ENCODE data around the gene GSTM4.

The GSTM4 gene

DNA sequence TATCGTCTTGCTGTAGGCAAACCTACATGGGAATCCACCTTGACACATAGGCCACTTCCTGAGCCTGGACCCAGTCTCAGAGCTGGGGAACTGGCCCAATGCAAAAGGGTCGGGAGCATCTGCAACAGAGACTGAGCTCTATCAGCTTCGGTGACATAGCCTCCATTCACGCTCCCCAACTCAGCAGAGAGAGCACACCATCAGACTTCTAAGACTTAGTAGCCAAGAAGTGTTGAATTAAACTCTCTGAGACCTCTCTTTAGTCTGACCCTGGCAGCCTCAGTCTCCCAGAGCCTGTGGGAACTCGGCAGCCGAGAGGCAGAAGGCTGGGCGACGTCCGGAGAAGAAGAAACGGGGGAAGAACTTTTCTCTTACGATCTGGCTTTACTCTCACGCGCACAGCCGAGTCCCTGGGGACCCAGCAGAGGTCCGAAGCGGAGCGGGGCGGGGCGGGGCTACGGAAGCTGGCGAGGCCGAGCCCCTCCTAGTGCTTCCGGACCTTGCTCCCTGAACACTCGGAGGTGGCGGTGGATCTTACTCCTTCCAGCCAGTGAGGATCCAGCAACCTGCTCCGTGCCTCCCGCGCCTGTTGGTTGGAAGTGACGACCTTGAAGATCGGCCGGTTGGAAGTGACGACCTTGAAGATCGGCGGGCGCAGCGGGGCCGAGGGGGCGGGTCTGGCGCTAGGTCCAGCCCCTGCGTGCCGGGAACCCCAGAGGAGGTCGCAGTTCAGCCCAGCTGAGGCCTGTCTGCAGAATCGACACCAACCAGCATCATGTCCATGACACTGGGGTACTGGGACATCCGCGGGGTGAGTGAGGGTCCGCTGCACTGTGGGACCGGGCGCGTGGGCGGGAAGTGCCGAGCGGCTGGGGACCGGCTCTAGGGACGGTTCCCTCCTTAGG is at the start of gene GSTM4:
TSS of gene GSTM4 (plus strand) at position 485 of the 905 bp plus-strand sequence. CDS start at position 776, 291 bp downstream.
- DNase-seq (ENCODE audit: low read depth), result peak; percentile 54

DNA sequence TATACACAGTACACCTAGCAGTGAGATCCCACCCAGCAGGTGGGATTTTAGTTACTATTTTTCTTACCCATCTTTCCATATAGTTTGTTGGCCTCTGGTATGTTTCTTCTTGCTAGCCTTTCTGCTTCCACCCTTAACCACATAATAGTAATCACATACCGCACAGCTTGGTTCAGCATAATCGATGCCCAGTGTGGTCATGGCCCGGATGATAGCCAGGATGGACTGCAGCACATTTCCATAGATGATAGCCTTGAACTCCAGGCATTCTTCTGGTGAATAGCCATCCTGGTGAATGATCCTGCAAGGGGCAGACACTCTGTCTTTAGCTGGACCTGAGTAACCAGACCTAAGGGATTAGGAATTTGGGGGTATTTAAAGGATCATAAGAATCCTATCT is 46.0 kb upstream of the GSTM4 start:
- no peak for DNase-seq (ENCODE audit: low read depth)

DNA sequence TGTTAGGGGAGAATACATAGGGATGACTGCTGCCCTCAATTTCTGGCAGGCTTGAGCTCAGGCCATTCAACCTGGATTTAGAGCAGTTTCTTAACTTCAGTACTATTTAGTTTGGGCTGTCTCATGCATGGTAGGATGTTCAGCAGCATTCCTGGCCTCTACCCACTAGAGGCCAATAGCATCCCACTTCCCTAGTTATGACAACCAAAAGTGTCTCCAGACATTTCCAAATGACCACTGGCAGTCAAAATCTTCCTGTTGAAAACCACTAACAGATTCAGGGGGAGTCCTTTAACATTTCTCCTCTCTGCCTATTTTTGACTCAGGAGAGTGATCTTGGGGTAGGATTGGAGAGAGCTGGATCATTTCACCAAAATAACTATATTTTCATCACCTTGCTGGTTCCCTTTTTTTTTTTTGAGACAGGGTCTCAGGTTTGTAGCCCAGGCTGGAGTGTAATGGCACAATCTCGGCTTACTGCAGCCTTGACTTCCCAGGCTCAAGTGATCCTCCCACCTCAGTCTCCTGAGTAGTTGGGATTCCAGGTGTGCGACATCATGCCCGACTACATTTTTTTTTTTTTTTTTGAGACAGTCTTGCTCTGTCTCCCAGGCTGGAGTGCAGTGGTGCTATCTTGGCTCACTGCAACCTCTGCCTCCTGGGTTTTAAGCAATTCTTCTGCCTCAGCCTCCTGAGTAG is 45.1 kb upstream of the GSTM4 start:
- no peak for DNase-seq (ENCODE audit: low read depth)

DNA sequence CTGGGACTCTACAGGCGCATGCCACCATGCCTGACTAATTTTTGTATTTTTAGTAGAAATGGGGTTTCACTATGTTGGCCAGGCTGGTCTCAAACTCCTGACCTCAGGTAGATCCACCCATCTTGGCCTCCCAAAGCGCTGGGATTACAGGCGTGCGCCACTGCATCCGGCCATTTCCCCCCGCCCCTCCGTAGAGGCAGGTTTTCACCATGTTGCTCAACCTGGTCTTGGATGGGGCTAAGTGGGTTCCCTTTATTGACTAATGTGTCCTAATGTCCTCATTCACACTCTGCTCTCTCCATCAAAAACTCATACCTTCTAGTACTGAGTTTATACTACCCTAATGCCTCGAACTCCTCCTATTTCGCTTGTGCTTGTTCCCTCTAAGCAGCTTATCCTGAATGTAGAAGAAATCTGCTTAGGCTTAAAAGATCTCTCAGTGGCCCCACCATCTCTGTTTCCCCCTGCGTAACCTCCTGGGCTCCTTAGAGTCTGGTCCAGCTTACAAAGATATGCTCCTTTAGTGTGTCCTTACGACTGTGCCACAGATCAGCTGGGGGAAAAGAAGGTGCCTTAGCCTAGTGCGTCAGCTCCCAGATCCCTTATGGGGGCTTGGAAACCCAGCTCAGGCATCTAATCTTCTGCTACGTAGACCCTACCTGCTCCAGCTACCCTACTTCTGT is 44.5 kb upstream of the GSTM4 start:
- no peak for DNase-seq (ENCODE audit: low read depth)

DNA sequence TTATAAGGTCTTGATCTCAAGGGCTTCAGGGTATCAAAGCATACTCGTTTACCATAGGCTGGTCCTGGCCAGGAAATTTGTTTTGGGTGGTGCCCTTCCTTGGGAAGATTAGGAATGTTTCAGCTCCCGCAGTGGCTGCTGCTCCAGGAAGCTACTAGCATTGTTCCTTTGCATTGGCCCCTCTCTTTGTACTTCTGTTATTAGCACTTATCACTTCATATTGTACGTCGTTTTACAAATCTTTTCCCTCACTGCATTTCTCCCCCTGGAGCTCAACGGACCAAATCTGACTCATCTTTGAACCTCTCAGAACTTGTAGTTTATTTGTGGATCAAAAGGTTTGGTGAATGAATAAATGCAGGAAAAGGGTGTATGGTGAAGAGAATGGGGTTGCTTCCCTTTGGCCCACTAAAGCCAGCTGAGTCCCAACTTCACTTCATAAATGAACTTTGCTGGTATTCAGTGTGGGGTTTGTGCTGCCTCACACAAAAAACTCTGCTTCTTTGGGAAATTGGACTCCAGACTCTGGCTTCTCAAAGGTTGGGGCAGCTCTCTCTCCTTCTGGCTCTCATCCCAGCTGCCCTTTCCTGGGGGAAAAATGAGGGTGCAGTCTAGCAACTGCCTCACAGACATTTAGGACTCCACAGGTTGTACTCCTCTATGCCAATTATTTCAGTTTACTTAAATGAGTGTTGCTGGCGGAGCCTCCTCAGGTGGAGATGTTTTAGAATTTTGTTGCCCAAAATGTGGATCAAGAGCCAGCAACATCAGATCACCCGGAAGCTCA is 42.3 kb upstream of the GSTM4 start:
- DNase-seq (ENCODE audit: low read depth), result no peak

DNA sequence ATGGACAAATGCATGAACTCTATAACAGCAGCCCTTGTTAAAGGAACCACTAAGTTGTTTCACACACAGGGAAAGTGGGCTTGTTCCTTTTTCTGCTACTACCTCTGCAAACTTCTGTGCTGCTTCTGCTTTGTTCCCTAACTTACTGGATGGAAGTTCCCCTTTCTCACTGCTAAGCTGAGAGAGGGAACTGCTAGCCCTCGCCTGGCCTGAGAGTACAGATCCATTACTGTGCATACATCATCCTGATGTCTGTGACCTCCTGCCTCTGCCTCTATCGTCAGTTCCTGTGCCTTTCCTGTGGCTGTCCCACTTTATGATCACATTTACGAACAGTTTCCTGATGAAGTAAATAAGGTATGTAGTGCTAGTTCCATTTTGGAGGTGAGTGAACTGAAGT is 40.0 kb upstream of the GSTM4 start:
- no peak for DNase-seq (ENCODE audit: low read depth)

DNA sequence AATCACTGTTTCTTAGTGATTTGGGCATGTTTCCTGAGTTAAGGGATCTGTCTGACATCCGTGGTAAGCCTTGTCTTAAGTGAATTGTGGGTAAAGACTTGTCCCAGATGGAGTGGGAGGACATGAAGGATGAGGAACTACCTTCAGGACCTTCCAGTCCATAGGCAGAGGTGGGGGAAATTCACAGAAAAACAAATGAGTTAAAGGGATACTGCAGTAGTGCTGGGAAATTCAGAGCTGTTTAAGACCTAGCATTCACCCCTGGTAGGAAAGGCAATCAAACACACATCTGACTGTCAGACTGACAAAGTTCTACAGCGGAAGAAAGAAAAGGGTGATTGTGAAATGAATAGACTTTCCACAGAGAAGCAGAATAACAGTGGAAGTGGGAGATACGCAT is 39.5 kb upstream of the GSTM4 start:
- no peak for DNase-seq (ENCODE audit: low read depth)

DNA sequence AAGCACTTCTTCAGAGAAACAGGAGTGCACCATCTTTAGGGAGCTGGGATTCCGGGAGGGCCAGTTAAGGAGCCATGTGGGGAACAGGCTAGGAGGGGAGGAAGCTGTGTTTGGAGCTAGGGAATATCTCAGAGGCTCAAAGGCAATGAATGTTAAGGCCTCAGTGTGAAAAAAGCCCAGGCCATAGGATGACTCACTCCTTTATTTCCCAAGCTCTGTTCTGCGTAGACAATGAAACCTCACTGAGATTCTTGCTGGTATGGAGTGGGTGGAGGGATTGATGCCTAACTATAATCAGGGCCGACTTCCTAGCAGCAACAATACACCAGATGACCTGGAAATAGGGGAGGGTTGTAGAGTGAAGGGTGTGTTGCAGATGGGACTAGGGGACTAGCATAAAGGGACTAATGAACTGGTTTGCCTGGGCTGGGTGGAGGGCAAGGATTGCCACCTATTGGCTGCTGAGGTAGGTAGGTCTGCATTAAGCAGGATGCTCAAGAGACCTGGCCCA is 38.6 kb upstream of the GSTM4 start:
- DNase-seq (ENCODE audit: low read depth), result no peak

DNA sequence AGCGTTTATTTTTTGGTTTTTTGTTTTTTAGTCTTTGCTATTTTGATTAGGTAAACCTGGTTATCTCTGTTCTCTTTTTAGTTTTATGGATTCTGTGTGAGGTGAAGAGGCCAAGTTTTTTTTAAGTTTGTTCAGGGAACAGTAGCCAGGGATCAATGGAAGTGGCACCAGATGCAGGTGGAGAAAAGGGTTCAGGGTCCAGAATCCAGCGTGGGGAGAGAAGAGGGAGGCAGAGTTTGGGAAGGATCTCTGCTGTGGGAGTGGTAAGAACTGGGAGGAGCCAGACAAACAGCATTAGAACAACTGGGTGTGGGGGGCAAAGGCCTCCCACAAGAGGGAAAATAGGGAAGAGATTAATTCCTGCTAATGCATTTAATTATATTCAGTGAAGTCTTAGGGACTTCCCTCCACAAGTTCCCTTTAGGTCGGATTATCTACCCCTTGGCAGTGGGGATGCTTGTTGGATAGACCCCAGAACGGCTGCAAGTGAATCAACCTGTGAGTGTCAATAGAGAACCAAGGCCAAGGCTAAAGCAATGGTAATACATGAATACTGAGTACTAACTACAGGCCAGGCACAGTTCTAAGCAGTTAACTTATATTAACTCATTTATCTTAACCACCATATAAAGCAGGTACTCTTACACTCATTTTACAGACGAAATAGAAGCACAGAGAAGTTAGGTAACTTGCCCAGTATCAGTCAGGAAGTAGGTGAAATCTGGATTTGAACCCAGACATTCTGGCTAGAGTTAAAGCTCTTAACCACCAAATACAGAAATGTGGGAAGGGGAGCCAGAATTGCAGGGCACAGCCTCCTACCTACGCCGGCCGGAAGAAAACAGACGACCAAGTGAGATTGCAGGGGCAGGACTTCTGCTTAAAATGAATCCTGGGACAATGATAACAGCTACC is 37.0 kb upstream of the GSTM4 start:
- no peak for DNase-seq (ENCODE audit: low read depth)

DNA sequence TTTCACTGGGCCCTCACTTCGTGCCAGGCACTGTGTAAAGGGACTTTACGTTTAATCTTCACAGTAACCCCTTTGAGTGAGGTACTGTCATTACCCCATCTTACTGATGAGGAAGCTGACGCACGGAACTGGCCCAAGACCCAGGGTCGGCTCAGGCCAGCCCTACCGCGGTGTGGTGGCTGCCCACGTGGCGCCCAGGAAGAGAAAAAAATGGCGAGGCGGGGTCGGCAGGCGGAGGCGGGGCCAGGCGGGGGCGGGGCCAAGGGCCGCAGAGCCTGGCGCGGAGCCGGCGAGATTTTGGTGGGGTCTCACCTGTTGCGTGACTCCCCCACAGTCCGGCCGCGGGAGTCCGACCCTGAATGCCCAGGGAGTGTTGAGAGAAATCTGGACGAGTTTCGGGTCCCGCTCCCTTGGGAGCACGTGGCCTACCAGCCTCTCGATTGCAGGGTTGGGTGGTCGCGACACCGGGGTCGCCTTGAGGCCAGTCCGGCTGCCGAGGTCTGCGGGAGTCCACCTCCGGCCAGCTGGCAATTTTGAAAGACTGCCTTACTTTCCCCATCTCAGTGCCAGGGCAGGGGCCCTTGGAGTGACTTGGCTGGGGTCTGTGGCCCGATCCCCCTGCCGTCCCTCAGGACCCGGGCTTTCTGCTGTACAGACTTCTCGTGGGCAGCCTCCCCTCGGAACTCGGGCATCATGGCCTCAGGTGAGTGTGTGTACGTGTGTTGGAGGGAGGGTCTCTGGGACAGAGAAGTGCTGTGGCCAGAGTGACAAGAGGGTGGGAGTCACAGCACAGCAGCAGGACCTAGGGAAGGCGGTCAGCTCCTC is 36.1 kb upstream of the GSTM4 start, which contains the start of the genes AMPD2 and GNAT2:
TSS of gene AMPD2 (plus strand) at position 262 of the 825 bp plus-strand sequence. CDS start 1,339 bp downstream, outside the sequence.
TSS of gene GNAT2 (minus strand) at position 41 of the 825 bp plus-strand sequence. CDS start 6,746 bp downstream, outside the sequence.
- DNase-seq (ENCODE audit: low read depth), result peak; percentile 67

DNA sequence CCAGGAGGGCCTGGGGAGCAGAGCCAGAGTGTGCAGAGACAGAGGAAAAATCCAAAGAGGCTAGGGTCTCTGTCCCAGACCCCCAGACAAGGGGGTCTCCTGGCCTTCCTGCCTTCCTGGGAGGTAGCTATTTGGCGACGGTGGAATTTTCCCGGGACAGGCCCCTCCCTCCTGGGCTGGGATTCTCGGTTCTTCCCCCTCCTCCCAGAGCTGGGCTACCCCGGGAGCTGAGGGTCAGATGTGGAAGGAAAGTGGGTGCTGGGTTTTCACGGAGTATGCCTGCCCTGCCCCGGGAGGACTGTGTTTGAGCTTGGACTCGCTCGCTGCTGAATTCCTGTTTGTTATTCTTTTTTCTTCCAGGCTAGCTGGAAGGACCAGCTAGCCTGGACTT is 35.5 kb upstream of the GSTM4 start:
- no peak for DNase-seq (ENCODE audit: low read depth)

DNA sequence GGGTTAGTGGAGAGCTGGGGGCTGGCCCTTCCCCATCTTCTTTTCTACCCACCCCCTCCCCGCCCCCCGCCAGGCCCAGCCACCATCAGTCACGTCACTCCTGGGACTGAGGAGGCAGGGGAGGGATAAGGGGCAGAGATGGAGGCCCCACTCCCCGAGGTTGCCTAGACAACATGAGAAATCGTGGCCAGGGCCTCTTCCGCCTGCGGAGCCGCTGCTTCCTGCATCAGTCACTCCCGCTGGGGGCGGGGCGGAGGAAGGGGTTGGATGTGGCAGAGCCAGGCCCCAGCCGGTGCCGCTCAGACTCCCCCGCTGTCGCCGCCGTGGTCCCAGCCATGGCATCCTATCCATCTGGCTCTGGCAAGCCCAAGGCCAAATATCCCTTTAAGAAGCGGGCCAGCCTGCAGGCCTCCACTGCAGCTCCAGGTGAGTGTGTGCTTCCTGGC is 35.0 kb upstream of the GSTM4 start:
- DNase-seq (ENCODE audit: low read depth), result peak; percentile 95

DNA sequence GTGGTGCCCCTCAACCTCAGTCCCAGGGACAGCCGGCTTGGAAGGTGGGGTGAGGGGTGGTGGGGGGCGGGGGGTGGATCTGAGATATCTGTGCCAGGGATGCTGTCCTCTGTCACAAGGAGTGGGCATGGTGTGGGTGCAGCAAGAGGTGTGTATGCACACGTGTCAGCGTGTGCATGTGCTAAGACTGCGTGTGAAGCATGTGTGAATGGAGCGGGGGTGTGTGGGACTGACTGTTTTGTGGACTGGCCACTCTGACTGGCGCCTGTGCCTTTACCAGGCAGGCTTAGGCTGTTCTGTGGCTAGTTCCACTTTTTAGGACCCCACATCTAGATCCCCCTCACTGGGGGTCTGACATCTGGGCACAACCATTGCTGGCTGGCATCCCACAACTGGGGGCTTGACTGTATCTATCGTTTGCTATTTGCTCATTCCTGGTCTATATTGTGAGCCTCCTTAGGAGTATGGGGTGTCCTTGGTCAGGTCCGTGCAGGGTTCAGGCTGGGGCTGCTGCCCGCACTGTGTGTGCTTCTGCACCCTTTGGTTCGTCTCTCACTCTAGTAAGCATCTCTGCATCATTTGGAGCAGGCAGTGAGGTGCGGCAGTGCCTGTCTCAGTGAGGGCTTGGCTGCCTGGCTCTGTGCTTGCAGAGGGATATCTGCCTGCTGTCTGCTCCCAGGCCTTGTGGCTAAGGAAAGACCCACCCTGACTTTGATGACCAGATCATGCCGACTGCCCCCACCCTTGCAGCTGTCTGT is 34.3 kb upstream of the GSTM4 start:
- DNase-seq (ENCODE audit: low read depth), result no peak

DNA sequence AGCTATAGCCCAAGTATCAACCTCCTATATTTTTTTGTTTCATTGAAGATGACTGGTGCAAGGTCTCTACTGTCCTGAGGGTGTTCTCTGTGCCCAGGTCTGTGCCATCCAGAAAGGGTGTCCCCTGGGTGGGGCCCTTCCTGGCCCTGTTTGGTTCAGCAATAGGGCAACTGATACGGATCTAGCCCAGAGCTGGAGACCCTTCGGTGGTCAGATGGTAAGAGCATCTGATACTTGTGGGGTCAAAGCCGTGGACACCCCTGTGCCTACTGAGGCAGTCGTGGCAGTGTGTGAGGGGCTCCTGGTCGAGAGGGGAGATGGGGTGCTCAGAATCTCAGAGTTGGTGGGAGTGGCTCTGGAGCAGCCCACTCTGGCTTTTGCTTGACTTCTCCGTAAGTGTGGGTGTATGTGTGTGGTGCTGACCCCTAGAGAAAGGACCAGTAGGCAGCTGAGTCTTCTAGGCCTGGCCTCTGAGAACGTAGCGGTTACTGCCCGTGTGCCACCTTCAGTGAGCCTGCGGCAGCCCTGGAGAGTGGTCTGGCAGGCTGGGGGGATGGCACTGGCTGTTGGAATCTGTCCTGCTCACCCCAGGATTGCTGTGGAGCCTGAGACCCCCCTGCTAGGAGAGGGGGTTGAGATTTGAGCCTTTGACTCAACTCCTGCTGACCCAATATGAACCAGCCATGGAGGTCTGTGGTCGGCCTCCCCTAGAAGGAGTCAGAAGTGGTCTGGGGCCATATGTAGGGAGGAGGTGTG is 33.6 kb upstream of the GSTM4 start:
- DNase-seq (ENCODE audit: low read depth), result no peak

DNA sequence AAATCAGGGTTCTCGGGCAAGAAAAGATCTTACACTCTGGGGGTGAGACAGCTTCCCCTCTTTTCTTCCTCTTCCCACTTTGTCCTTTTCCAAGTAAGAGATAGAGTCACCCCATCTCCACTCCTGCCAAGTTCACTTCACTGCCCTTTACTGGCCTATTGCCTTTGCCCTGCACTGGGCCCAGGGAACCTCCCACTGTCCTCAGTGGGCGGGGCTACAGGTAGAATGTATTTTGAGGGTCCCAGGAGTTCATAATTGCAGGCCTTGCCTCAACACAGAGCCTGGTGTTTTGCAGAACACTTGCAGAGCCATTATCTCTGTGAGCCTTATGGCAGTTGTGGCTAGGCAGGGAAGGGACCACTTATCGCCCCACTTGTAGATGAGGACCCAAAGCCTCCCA is 33.0 kb upstream of the GSTM4 start:
- DNase-seq (ENCODE audit: low read depth), result no peak

DNA sequence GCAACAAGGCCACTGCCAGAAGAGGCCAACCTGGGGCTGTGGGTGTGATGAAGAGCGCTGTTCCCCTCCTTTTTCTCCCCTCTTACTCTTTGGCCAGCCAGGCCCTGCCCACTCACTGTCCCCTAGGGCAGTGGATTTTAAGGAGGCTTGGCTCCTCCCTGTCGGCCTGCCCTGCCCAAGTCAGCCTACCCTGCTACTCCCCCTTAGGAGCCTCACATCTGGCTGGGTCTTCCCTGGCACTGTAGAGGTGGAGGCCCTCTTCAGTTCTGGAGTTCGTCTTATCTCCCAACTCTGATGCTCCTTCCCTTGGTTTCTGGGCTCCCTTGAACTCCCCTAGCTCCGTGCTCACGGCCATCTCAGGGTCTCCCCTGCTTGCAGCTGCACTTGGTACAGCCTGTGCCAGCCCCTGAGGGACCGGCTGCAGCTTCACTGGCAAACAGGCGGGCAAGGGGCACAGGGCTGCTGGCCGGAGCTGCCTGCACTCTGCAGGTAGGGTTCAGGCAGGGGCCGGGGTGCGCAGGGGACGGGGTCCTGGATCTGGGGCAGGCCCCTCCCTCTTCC is 32.2 kb upstream of the GSTM4 start:
- DNase-seq (ENCODE audit: low read depth), result no peak

DNA sequence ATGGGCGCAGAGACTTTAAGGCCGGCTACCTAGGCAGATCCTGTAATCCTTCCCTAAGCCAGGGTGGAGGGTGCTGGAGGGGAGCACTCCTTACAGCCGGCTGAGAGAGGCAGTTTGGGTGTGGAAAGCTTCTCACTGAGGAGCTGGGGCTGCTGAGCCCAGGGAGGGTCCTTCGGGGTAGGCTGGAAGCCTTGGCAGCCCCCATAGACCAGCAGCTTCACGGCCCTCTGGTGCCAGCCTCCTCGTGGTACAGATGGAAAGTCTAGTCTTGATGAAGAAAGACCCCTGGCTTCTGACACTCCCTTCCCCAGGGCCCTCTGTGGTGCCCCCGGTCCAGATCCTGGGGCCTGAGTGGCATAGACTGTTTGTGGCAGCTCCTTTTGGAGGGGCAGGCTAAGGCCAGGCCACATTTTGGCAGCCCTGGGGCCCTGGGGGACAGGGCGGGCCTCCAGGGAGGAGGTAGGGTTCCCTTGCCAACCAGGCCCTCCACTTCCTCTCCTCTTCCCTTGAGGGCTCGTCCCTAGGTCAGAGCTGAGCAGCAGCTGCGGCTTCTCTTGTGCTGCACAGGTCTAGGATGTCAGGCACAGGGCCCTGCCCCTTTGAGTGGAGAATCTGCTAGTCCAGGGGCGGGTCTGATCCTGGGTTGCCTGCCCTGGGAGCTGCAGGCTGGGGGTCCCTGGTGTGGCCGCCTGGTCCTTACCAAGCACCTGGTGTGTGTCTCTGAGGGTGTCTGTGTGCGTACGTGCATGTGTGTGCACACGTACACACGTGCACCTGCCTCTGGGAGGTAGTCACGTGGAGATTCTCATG is 31.5 kb upstream of the GSTM4 start:
- DNase-seq (ENCODE audit: low read depth), result no peak

All from activated T-cell treated with anti-CD3 and anti-CD28 coated beads for 24 hours (primary cell).